A549 (cell line): Measurements from ENCODE around the gene NBL1. TPM values are rescaled to one million over a fixed set of nuclear protein-coding genes. Genes with fewer than 3 reads are reported as not detected.

Experiments
- ATAC-seq, 2 experiments: fragments of 200-7000 bp in 1 of 2; fragments of >200 bp in 1 of 2; cut with Nextera tagmentation in 1 of 2; cut with Tn5 transposase in 1 of 2; 3 replicates each; pipeline versions ENCODE4 v1.8.0 to v1.9.1; 2018 to 2020; ENCODE audit warnings: mild to moderate bottlenecking in 1 of 2, moderate library complexity in 1 of 2
- CTCF ChIA-PET: fragments of 300-600 bp; sonication (Branson Sonifier 250); formaldehyde crosslinking; extraction: SDS; loops from one replicate; lab custom pipeline; 2021; ENCODE audit warnings: antibody characterized with exemption, inconsistent platforms; lab: Yijun Ruan, JAX
- POLR2A ChIA-PET: fragments of 350-600 bp; formaldehyde crosslinking; extraction: SDS; loops from one replicate; lab custom pipeline; 2021; ENCODE audit warnings: antibody characterized with exemption, inconsistent platforms; lab: Yijun Ruan, JAX
- DNase-seq, 2 experiments: peaks; one replicate each; pipeline versions ENCODE4 v3.0.0 to v3.0.0-alpha.2; 2011 to 2016; ENCODE audit warnings: low read depth in 1 of 2, low spot score in 1 of 2
- FAIRE-seq: peaks from 2 replicates; lab custom pipeline; 2011; peaks lifted over from hg19 to GRCh38; lab: Jason Lieb, UNC
- H3K27ac ChIP-seq, 2 experiments: fragments of >200 bp; sonication (Bioruptor Twin); formaldehyde crosslinking; 3 replicates each; pipeline ENCODE4 v1.5.1; 2016 to 2017
- H3K4me1 ChIP-seq: fragments of >200 bp; sonication (Bioruptor Twin); formaldehyde crosslinking; 3 replicates; pipeline ENCODE4 v1.6.1; 2016
- H3K4me2 ChIP-seq: fragments of >200 bp; sonication (Bioruptor Twin); formaldehyde crosslinking; 3 replicates; pipeline ENCODE4 v1.6.1; 2016
- H3K4me3 ChIP-seq: fragments of >200 bp; sonication (Bioruptor Twin); formaldehyde crosslinking; 3 replicates; pipeline ENCODE4 v1.5.1; 2016
- H3K9me3 ChIP-seq: fragments of >200 bp; sonication (Bioruptor Twin); formaldehyde crosslinking; 3 replicates; pipeline ENCODE4 v1.6.1; 2016
- CEBPB ChIP-seq, 2 experiments: fragments of >200 bp in 1 of 2; sonication (Bioruptor Twin) in 1 of 2; formaldehyde crosslinking in 1 of 2; IDR thresholded peaks; 2 replicates each; pipeline ENCODE4 v1.6.1; 2012 to 2016
- EHF ChIP-seq: fragments of 250-450 bp; sonication (Bioruptor Pico); IDR thresholded peaks from 2 replicates; pipeline ENCODE4 v1.5.0; 2020; ENCODE audit warnings: mild to moderate bottlenecking
- FOSB ChIP-seq: fragments of 250-450 bp; sonication (Bioruptor Pico); IDR thresholded peaks from 2 replicates; pipeline ENCODE4 v1.5.0; 2020; ENCODE audit warnings: mild to moderate bottlenecking, moderate library complexity
- GATA3 ChIP-seq: IDR thresholded peaks from 2 replicates; pipeline ENCODE4 v1.6.1; 2012; ENCODE audit warnings: borderline replicate concordance
- HEYL ChIP-seq: fragments of 250-450 bp; sonication (Bioruptor Pico); IDR thresholded peaks from 2 replicates; pipeline ENCODE4 v1.8.0; 2021; ENCODE audit warnings: mild to moderate bottlenecking, moderate library complexity
- HOXB13 ChIP-seq: fragments of 250-450 bp; sonication (Bioruptor Pico); IDR thresholded peaks from 2 replicates; pipeline ENCODE4 v1.5.0; 2020; ENCODE audit warnings: low read depth, mild to moderate bottlenecking, moderate library complexity
- HOXB5 ChIP-seq: fragments of 250-450 bp; sonication (Bioruptor Pico); IDR thresholded peaks from 2 replicates; pipeline ENCODE4 v1.5.0; 2020; ENCODE audit warnings: mild to moderate bottlenecking, moderate library complexity
- JUN ChIP-seq, 2 experiments: fragments of >200 bp; sonication (Bioruptor Twin); formaldehyde crosslinking; IDR thresholded peaks; 2 replicates in 1 of 2; 3 replicates in 1 of 2; pipeline ENCODE4 v1.6.1; 2016 to 2017
- JUNB ChIP-seq: fragments of >200 bp; sonication (Bioruptor Twin); formaldehyde crosslinking; IDR thresholded peaks from 2 replicates; pipeline ENCODE4 v1.6.1; 2016
- KDM1A ChIP-seq: fragments of 200-600 bp; sonication (generic); IDR thresholded peaks from 2 replicates; pipeline ENCODE4 v1.6.1; 2016; ENCODE audit warnings: low read depth, mild to moderate bottlenecking
- KDM5A ChIP-seq: fragments of 200-600 bp; sonication (generic); IDR thresholded peaks from 2 replicates; pipeline ENCODE4 v1.6.1; 2016; ENCODE audit warnings: antibody characterized with exemption, mild to moderate bottlenecking
- MYC ChIP-seq: IDR thresholded peaks from 2 replicates; pipeline ENCODE4 v1.6.1; 2012; ENCODE audit warnings: mild to moderate bottlenecking, inconsistent platforms, low read length, improper control_type of control experiment, borderline replicate concordance
- NPAS2 ChIP-seq: fragments of 250-450 bp; sonication (Bioruptor Pico); IDR thresholded peaks from 2 replicates; pipeline ENCODE4 v1.8.0; 2022; ENCODE audit warnings: mild to moderate bottlenecking, moderate library complexity, borderline replicate concordance
- PHF8 ChIP-seq: fragments of 200-600 bp; sonication (generic); IDR thresholded peaks from 2 replicates; pipeline ENCODE4 v1.6.1; 2016; ENCODE audit warnings: low read depth, mild to moderate bottlenecking, antibody characterized with exemption, moderate library complexity, borderline replicate concordance
- POLR2A ChIP-seq: IDR thresholded peaks from 2 replicates; pipeline ENCODE4 v1.6.1; 2012; ENCODE audit warnings: mild to moderate bottlenecking, low read length
- RAD21 ChIP-seq, 2 experiments: fragments of >200 bp in 1 of 2; sonication (Bioruptor Twin) in 1 of 2; formaldehyde crosslinking in 1 of 2; IDR thresholded peaks in 1 of 2; conservative IDR thresholded peaks in 1 of 2; 2 replicates in 1 of 2; 3 replicates in 1 of 2; pipeline ENCODE4 v1.6.1; 2012 to 2018; ENCODE audit warnings: inconsistent platforms in 1 of 2
- SMC3 ChIP-seq: fragments of >200 bp; sonication (Bioruptor Twin); formaldehyde crosslinking; IDR thresholded peaks from 3 replicates; pipeline ENCODE4 v1.6.1; 2018; ENCODE audit warnings: inconsistent platforms
- WGBS: methylation state at CpG from one replicate; pipeline ENCODE4 v1.1.6; 2017; ENCODE audit errors: missing lambda C conversion rate; 5-methylcytosine and 5-hydroxymethylcytosine counted together
- polyA plus RNA-seq, 4 experiments: library from polyadenylated mRNA; depleted of rRNA in 3 of 4; stranded (reverse); fragments of >200 nt; fragmentation: RNase III in 1 of 4; extraction: RNeasy Plus Mini Kit Qiagen cat#74134 plus additional on column Dnase treatment in 1 of 4; gene quantifications; 2 replicates in 3 of 4; 3 replicates in 1 of 4; pipeline ENCODE4 v1.2.3, GENCODE V29; 2011 to 2017
- TF ChIP-seq, protein P1 (sequence below): fragments of 250-450 bp; sonication (Bioruptor Pico); IDR thresholded peaks from 2 replicates; pipeline ENCODE4 v1.5.0; 2021; ENCODE audit warnings: mild to moderate bottlenecking, moderate library complexity, borderline replicate concordance
- TF ChIP-seq, protein P2 (sequence below): fragments of >200 bp; sonication (Bioruptor Twin); formaldehyde crosslinking; IDR thresholded peaks from 3 replicates; pipeline ENCODE4 v1.5.1; 2016
- TF ChIP-seq, protein P3 (sequence below): fragments of >200 bp; sonication (Bioruptor Twin); formaldehyde crosslinking; IDR thresholded peaks from 3 replicates; pipeline ENCODE4 v1.6.1; 2016

Gene NBL1
- polyA plus RNA-seq, 2 of the 4 experiments (the other 2 are of a cell fraction) = 16.3 to 19.0 TPM

DNA sequence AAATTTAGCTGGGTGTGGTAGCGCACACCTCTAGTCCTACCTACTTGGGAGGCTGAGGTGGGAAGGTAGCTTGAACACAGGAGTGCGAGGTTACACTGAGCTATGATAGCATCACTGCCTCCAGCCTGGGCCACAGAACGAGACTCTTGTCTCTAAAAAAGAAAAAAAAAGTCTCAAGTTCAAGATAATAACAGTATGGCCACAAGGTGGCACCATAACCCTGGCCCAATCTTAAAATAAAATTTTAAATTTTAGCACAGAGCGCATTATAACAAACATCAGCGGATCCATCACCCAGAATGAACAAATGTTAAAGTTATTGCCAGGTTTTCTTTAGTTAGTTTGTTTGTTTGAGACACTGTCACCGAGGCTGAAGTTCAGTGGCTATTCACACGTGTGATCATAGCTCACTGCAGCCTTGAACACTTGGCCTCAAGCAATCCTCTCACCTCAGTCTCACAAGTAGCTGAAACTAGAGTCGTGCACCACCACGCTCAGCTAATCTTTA is 17.7 kb downstream of the NBL1 start:
- POLR2A ChIA-PET = no interaction called here

DNA sequence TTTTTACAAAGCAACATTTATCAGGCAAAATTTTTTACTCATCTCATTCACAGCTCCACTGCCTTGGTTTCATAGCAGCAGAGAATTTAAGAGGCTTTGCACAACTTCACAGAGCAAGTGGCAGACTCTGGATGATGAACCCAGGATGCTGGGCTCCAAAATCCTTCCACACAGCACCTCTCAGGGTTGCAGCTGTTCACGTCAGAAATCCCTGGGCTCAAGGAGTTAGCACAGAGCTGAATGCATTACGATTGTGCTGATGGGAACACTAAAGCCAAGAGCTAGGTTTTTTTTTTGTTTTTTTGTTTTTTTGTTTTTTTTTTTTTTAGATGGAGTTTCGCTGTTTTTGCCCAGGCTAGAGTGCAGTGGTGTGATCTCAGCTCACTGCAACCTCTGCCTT is 18.2 kb downstream of the NBL1 start:
- no peak for FAIRE-seq
- no peak overlapping the region for H3K4me2 ChIP-seq
- no peak overlapping the region for H3K27ac ChIP-seq
- peaks cover 7% of the 10 kb centered on the region; the same call in 1 of the 3 replicates for H3K4me1 ChIP-seq
- ChIA-PET CTCF (interaction anchor here (0.6 to 4.9 kb wide), 29 partner anchors 9 to 560 kb away, joined by 3 to 45 read pairs (median 4); no protein-coding TSS in a partner anchor), POLR2A (no interaction called here)
- H3K9me3 ChIP-seq = no peaks in the 10 kb centered on the region
- TF ChIP-seq, protein P1, sequence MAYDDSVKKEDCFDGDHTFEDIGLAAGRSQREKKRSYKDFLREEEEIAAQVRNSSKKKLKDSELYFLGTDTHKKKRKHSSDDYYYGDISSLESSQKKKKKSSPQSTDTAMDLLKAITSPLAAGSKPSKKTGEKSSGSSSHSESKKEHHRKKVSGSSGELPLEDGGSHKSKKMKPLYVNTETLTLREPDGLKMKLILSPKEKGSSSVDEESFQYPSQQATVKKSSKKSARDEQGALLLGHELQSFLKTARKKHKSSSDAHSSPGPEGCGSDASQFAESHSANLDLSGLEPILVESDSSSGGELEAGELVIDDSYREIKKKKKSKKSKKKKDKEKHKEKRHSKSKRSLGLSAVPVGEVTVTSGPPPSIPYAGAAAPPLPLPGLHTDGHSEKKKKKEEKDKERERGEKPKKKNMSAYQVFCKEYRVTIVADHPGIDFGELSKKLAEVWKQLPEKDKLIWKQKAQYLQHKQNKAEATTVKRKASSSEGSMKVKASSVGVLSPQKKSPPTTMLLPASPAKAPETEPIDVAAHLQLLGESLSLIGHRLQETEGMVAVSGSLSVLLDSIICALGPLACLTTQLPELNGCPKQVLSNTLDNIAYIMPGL (CRISPR knock-in tag) = no peak
- no peak for TF ChIP-seq FOSB (CRISPR knock-in tag)
- no peak for TF ChIP-seq SMC3
- no peak for TF ChIP-seq NPAS2 (CRISPR knock-in tag)
- TF ChIP-seq HOXB5 = no peak
- TF ChIP-seq GATA3 = no peak
- TF ChIP-seq, protein P2, sequence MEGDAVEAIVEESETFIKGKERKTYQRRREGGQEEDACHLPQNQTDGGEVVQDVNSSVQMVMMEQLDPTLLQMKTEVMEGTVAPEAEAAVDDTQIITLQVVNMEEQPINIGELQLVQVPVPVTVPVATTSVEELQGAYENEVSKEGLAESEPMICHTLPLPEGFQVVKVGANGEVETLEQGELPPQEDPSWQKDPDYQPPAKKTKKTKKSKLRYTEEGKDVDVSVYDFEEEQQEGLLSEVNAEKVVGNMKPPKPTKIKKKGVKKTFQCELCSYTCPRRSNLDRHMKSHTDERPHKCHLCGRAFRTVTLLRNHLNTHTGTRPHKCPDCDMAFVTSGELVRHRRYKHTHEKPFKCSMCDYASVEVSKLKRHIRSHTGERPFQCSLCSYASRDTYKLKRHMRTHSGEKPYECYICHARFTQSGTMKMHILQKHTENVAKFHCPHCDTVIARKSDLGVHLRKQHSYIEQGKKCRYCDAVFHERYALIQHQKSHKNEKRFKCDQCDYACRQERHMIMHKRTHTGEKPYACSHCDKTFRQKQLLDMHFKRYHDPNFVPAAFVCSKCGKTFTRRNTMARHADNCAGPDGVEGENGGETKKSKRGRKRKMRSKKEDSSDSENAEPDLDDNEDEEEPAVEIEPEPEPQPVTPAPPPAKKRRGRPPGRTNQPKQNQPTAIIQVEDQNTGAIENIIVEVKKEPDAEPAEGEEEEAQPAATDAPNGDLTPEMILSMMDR = no peak
- no peak for TF ChIP-seq JUNB
- no peak for TF ChIP-seq PHF8
- DNase-seq = no peak
- ATAC-seq = no peak
- WGBS = 74% methylated on average over 3 of the region's 3 CpGs
- H3K4me3 ChIP-seq = no peak overlapping the region

More for the DNA sequence above, 17.7 kb downstream of the NBL1 start:
- TF ChIP-seq EHF (CRISPR knock-in tag) (no peak), RAD21 (conservative IDR thresholded peaks at IDR 0.05 in 1 of 2, IDR thresholded peaks at IDR 0.05 in 1 of 2) (peak; percentile 62 to 64), KDM5A (no peak), NPAS2 (CRISPR knock-in tag) (no peak), SMC3 (peak; percentile 31; the same call in 1 of the 3 replicates), FOSB (CRISPR knock-in tag) (no peak)
- TF ChIP-seq, protein P2 = peak; percentile 76
- no peaks in the 10 kb centered on the region for H3K9me3 ChIP-seq
- DNase-seq = peak in 1 of 2 experiments; percentile 35
- no peak overlapping the region for H3K4me3 ChIP-seq
- CTCF ChIA-PET = interaction anchor here (0.6 to 4.9 kb wide), 32 partner anchors 8 to 559 kb away, joined by 3 to 45 read pairs (median 4); no protein-coding TSS in a partner anchor
- 2% methylated on average over 9 of the region's 9 CpGs for WGBS
- peaks cover 7% of the 10 kb centered on the region; the same call in 1 of the 3 replicates for H3K4me1 ChIP-seq
- no peak overlapping the region for H3K4me2 ChIP-seq
- FAIRE-seq = no peak
- no peak overlapping the region for H3K27ac ChIP-seq
- no peak for ATAC-seq

DNA sequence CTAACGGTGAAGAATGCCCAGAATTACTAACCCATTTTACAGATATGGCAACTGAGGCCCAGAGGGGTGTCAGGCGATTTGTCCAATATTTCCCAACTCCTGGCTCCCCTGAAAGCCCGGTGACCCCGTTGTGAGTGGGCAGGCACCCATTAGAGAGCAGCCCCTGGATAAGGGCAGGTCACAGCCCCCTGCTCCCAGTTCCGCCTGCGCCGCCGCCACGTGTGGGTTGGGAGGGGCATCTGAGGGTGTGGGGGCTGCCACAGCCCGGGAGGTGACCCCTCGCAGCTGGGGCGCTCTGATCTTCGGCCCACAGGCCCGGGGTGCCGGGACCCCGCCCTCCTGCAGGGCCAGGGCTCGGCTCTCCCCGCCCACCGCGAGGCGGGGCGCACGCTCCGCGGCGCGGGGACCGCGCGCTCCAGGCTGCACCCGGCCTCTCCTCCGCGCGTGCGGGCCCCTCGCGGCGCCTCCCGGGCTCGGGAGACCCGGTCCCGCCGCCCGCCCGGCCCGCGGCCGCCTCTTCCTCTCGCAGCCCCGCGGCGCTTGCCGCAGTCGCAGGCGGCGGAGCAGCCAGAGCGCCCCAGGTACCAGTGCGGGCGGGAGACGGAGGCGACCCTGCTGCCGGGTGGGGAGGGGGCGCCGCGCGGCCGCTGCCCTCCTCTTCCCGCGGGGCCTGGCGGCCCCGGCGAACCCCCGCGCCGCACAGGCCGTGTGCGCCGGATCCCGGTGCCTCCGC is 20.5 kb downstream of the NBL1 start, which contains the start of gene HTR6:
HTR6 (plus strand) TSS at position 423 of the 733 bp plus-strand sequence. CDS start 879 bp downstream, outside the sequence.
- CTCF ChIA-PET = interaction anchor here (0.5 to 1.7 kb wide), 3 partner anchors 11 to 208 kb away, joined by 3 to 8 read pairs (median 4); no protein-coding TSS in a partner anchor
- TF ChIP-seq NPAS2 (CRISPR knock-in tag) (no peak), MYC (no peak), KDM1A (no peak), HOXB13 (no peak), CEBPB (IDR thresholded peaks at IDR 0.05) (no peak), FOSB (CRISPR knock-in tag) (no peak), SMC3 (no peak), POLR2A (no peak), HEYL (CRISPR knock-in tag) (no peak), JUN (IDR thresholded peaks at IDR 0.05) (no peak)
- TF ChIP-seq, protein P2 = no peak
- TF ChIP-seq, protein P3, sequence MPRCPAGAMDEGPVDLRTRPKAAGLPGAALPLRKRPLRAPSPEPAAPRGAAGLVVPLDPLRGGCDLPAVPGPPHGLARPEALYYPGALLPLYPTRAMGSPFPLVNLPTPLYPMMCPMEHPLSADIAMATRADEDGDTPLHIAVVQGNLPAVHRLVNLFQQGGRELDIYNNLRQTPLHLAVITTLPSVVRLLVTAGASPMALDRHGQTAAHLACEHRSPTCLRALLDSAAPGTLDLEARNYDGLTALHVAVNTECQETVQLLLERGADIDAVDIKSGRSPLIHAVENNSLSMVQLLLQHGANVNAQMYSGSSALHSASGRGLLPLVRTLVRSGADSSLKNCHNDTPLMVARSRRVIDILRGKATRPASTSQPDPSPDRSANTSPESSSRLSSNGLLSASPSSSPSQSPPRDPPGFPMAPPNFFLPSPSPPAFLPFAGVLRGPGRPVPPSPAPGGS = no peak

More for the DNA sequence above, 20.5 kb downstream of the NBL1 start, which contains the start of gene HTR6:
- peak within 1 kb of the TSS; percentile 67 for H3K4me3 ChIP-seq
- POLR2A ChIA-PET = no interaction called here
- peak within 1 kb of the TSS; percentile 56 to 85; a peak in 5 of 6 replicates for H3K27ac ChIP-seq
- no peaks in the 10 kb centered on the region for H3K9me3 ChIP-seq
- peak within 1 kb of the TSS; percentile 98 for H3K4me2 ChIP-seq
- no peaks in the 10 kb centered on the region for H3K4me1 ChIP-seq
- no peak for FAIRE-seq
- 21% methylated on average over 4 of the region's 80 CpGs for WGBS
- ATAC-seq = peak in 1 of 2 experiments; percentile 24; a peak in 1 of 6 replicates
- DNase-seq = no peak
